Adrenal gland (tissue), 12 donors: ENCODE results near the gene SHISA8. TPM values are rescaled to one million over a fixed set of nuclear protein-coding genes. Genes with fewer than 3 reads are reported as not detected.

Experiments used
- DNase-seq, 7 donors: peaks; one replicate each; pipeline ENCODE4 v3.0.0-alpha.2; 2019 to 2020
- H3K27ac ChIP-seq, 5 donors: fragments of 200-600 bp; sonication (generic) in 4 of 5; 1 replicate in 3 of 5; 2 replicates in 2 of 5; pipeline versions ENCODE4 v1.5.1 to v1.8.0; 2016 to 2020; ENCODE audit warnings: mild to moderate bottlenecking in 1 of 5
- H3K27me3 ChIP-seq: fragments of 200-600 bp; 2 replicates; pipeline ENCODE4 v1.8.0; 2021
- H3K36me3 ChIP-seq, 2 donors: fragments of 200-600 bp; replicated peaks in 1 of 2; 1 replicate in 1 of 2; 2 replicates in 1 of 2; pipeline versions ENCODE4 v1.5.1 to v1.8.0; 2018 to 2022
- H3K4me1 ChIP-seq, 2 donors: fragments of 200-600 bp; replicated peaks in 1 of 2; 1 replicate in 1 of 2; 2 replicates in 1 of 2; pipeline versions ENCODE4 v1.5.1 to v1.8.0; 2018 to 2021
- H3K4me3 ChIP-seq, 4 donors: fragments of 200-600 bp; sonication (generic) in 3 of 4; one replicate each; pipeline ENCODE4 v1.5.1; 2016 to 2018
- H3K9me3 ChIP-seq, 3 donors: fragments of 200-600 bp; sonication (generic) in 1 of 3; replicated peaks in 1 of 3; 1 replicate in 2 of 3; 2 replicates in 1 of 3; pipeline versions ENCODE4 v1.5.1 to v1.8.0; 2016 to 2021
- POLR2A ChIP-seq, 2 donors: fragments of 450-650 bp; IDR thresholded peaks; one replicate each; pipeline ENCODE4 v1.6.1; 2017; ENCODE audit warnings: antibody characterized with exemption in 2 of 2, mild to moderate bottlenecking in 2 of 2, moderate library complexity in 1 of 2
- WGBS, 4 donors: extraction: QIAGEN DNeasy Blood & Tissue Kit in 2 of 4; methylation state at CpG; one replicate each; pipeline versions ENCODE4 v1.1.5 to v1.1.7; 2013 to 2017; 5-methylcytosine and 5-hydroxymethylcytosine counted together
- intact Hi-C, 2 donors: fragments of 100-400 bp; cut with DNase I; formaldehyde crosslinking; loops; one replicate each; pipeline versions ENCODE4 v1.14.1 to v1.15.0; 2022 to 2023
- polyA plus RNA-seq, 3 donors: library from polyadenylated mRNA; stranded (reverse); fragments of 200-250 nt in 2 of 3; fragments of 350-450 nt in 1 of 3; fragmentation: Illumina TruSeq in 1 of 3; extraction: RNeasy Lipid Tissue Mini Kit (QIAGEN cat#74804) in 1 of 3; gene quantifications; one replicate each; pipeline ENCODE4 v1.2.3, GENCODE V29; 2013 to 2014
- total RNA-seq, 9 donors: library from RNA; depleted of rRNA in 4 of 9; stranded (reverse); fragments of >200 nt in 4 of 9; fragments of 120-200 nt in 1 of 9; fragmentation: NEBNext Ultra II Directional in 1 of 9; extraction: Animal tissue kit (Norgen Biotek cat#: 25700) in 1 of 9; gene quantifications; one replicate each; pipeline versions ENCODE4 v1.1.0 to v1.2.4, GENCODE V29; 2013 to 2023
- TF ChIP-seq, protein P1 (sequence below), 6 experiments: fragments of 450-650 bp in 4 of 6; fragments of 200-600 bp in 2 of 6; sonication (generic) in 1 of 6; IDR thresholded peaks; 1 replicate in 5 of 6; 2 replicates in 1 of 6; pipeline versions ENCODE4 v1.5.1 to v1.8.0; 2016 to 2021; ENCODE audit warnings: antibody characterized with exemption in 6 of 6, mild to moderate bottlenecking in 2 of 6, moderate library complexity in 1 of 6
- donor health status: healthy with polysubstance abuse.
- donor health status: Bipolar disorder and iron deficiency.
- donor health status: DM: yes; HTN: yes; CAD: no.
- donor health status: DM: no; HTN: no; CAD: no.
- donor health status: DM: no; HTN: no; CAD: no.
- donor health status: DM: yes; HTN: yes; CAD: no.

Gene SHISA8
- total and polyA plus RNA-seq, 12 donors = 0.28 to 55.5 (median 16.2) TPM

- peaks cover 12% of the 10 kb centered on the region for H3K27me3 ChIP-seq
- 0 to 1% (median 1%) methylated on average over 20 to 67 of the region's 67 CpGs; no CpG with 5 or more reads in 1 of the 4 donors for WGBS, 4 donors
- peak overlapping the region in 1 of 5 donors; percentile 67 for H3K27ac ChIP-seq
- H3K4me1 ChIP-seq = peaks cover 31 to 48% of the 10 kb centered on the region in 2 donors
- intact Hi-C loops = no loop called here
- no peaks in the 10 kb centered on the region for H3K9me3 ChIP-seq
- TF ChIP-seq, protein P1, sequence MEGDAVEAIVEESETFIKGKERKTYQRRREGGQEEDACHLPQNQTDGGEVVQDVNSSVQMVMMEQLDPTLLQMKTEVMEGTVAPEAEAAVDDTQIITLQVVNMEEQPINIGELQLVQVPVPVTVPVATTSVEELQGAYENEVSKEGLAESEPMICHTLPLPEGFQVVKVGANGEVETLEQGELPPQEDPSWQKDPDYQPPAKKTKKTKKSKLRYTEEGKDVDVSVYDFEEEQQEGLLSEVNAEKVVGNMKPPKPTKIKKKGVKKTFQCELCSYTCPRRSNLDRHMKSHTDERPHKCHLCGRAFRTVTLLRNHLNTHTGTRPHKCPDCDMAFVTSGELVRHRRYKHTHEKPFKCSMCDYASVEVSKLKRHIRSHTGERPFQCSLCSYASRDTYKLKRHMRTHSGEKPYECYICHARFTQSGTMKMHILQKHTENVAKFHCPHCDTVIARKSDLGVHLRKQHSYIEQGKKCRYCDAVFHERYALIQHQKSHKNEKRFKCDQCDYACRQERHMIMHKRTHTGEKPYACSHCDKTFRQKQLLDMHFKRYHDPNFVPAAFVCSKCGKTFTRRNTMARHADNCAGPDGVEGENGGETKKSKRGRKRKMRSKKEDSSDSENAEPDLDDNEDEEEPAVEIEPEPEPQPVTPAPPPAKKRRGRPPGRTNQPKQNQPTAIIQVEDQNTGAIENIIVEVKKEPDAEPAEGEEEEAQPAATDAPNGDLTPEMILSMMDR (IDR thresholded peaks at IDR 0.05) = no peak
- no peak for TF ChIP-seq POLR2A (IDR thresholded peaks at IDR 0.05)
- no peak for DNase-seq
- no peaks in the 10 kb centered on the region for H3K36me3 ChIP-seq
- peak overlapping the region in 2 of 4 donors; percentile 9 to 79 for H3K4me3 ChIP-seq
These were observed 251 bp downstream of the SHISA8 start for GRCh38 chr22:41914611-41915034.

GRCh38 chr22:41913842-41914534 is 886 bp downstream of the SHISA8 start:
- DNase-seq = peak in 2 of 7 donors; percentile 27 to 50
- peak overlapping the region in 1 of 4 donors; percentile 79 for H3K4me3 ChIP-seq
- 0 to 2% (median 2%) methylated on average over 4 to 79 of the region's 79 CpGs for WGBS, 4 donors
- H3K27me3 ChIP-seq = peaks cover 12% of the 10 kb centered on the region
- peaks cover 26 to 48% of the 10 kb centered on the region in 2 donors for H3K4me1 ChIP-seq
- H3K9me3 ChIP-seq = no peaks in the 10 kb centered on the region
- intact Hi-C loops = no loop called here
- peak overlapping the region in 3 of 5 donors; percentile 18 to 67 (median 19) for H3K27ac ChIP-seq
- no peaks in the 10 kb centered on the region for H3K36me3 ChIP-seq
- TF ChIP-seq, protein P1 (IDR thresholded peaks at IDR 0.05) = no peak
- no peak for TF ChIP-seq POLR2A (IDR thresholded peaks at IDR 0.05)

DNA sequence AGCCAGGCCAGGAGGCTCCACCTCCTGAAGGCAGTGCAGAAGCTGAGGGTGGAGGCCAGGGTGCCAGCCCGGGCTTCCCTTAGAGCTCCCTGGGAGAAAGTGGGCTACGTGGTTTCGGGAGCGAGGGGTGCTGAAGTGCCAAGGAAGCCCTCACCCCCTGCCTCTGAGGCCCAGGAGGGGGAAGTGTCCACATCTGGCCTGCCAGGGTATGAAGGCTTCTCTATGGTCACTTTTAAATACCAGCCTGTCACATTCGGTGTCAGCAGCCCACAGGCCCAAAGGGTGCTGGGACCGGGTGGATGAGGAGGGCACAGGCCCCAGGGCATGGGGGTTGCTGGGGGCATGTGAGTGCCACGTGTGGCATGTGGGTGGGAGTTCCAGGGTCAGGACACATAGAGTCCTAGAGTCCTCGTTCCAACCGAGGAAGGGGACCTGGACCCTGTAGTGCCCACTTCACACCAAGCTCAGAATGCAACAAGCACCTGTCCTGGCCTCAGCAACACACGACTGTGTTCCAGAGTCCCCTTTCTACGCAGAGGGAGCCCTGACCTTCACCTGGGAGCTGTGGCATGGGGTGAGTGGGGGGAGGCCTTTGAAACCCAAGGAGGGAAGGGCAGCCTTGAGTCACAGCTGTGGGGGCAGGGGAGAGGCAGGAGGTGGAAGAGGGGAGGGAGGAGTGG is 1.7 kb downstream of the SHISA8 start:
- H3K36me3 ChIP-seq = no peaks in the 10 kb centered on the region
- H3K4me1 ChIP-seq = peaks cover 31 to 48% of the 10 kb centered on the region in 2 donors
- DNase-seq = peak in 6 of 7 donors; percentile 67 to 82 (median 72)
- H3K27me3 ChIP-seq = peaks cover 12% of the 10 kb centered on the region
- peak overlapping the region in 1 of 4 donors; percentile 79 for H3K4me3 ChIP-seq
- WGBS, 4 donors = 50 to 72% (median 58%) methylated on average over 4 to 11 of the region's 11 CpGs
- H3K9me3 ChIP-seq = no peaks in the 10 kb centered on the region
- H3K27ac ChIP-seq = peak overlapping the region in 3 of 5 donors; percentile 19 to 67 (median 55)
- intact Hi-C loops = no loop called here
- TF ChIP-seq, protein P1 (IDR thresholded peaks at IDR 0.05) = no peak
- no peak for TF ChIP-seq POLR2A (IDR thresholded peaks at IDR 0.05)

GRCh38 chr22:41912338-41913039 is 2.4 kb downstream of the SHISA8 start:
- intact Hi-C loops = no loop called here
- Histone ChIP-seq H3K36me3 (no peaks in the 10 kb centered on the region), H3K27ac (peak overlapping the region in 2 of 5 donors; percentile 55 to 67), H3K27me3 (peaks cover 12% of the 10 kb centered on the region), H3K4me3 (peak overlapping the region in 1 of 4 donors; percentile 79), H3K9me3 (no peaks in the 10 kb centered on the region), H3K4me1 (peaks cover 25 to 42% of the 10 kb centered on the region in 2 donors)
- 57 to 73% (median 65%) methylated on average over 8 to 9 of the region's 9 CpGs for WGBS, 4 donors
- TF ChIP-seq, protein P1 (IDR thresholded peaks at IDR 0.05) = no peak
- no peak for TF ChIP-seq POLR2A (IDR thresholded peaks at IDR 0.05)
- DNase-seq = peak in 1 of 7 donors; percentile 20
